ENCODE data around the gene PTPA. TPM values are rescaled to one million over a fixed set of nuclear protein-coding genes. Genes with fewer than 3 reads are reported as not detected.

Gene PTPA
- total and polyA plus RNA-seq, 2 experiments from 2014 or later = 60.9 to 72.3 TPM

DNA sequence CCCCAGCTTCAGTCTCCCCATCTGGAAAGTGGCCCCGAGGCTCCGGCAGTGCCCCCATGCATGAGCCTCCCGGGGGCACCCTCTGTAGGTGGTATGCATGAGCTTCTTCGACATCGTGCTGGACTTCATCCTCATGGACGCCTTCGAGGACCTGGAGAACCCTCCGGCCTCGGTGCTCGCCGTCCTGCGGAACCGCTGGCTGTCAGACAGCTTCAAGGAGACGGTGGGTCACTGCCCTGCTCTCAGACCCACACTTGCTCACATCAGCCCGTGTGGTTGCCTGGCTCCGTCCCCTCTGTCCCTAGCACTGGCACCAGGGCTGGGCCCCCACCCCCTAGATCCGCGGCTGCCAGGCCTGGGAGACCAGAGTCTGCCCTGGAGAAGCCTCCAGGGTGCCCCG lies 43.1 kb upstream of the PTPA start:
- no peaks in the 10 kb centered on the region for H3K4me1 ChIP-seq (ENCODE audit: insufficient read depth)
- no peaks in the 10 kb centered on the region for H3K36me3 ChIP-seq (replicated peaks; ENCODE audit: insufficient read depth, low read depth)
- DNase-seq (ENCODE audit: low spot score) = no peak
- no peak for TF ChIP-seq EZH2 (IDR thresholded peaks at IDR 0.05; ENCODE audit: borderline replicate concordance)
- TF ChIP-seq, protein P1, sequence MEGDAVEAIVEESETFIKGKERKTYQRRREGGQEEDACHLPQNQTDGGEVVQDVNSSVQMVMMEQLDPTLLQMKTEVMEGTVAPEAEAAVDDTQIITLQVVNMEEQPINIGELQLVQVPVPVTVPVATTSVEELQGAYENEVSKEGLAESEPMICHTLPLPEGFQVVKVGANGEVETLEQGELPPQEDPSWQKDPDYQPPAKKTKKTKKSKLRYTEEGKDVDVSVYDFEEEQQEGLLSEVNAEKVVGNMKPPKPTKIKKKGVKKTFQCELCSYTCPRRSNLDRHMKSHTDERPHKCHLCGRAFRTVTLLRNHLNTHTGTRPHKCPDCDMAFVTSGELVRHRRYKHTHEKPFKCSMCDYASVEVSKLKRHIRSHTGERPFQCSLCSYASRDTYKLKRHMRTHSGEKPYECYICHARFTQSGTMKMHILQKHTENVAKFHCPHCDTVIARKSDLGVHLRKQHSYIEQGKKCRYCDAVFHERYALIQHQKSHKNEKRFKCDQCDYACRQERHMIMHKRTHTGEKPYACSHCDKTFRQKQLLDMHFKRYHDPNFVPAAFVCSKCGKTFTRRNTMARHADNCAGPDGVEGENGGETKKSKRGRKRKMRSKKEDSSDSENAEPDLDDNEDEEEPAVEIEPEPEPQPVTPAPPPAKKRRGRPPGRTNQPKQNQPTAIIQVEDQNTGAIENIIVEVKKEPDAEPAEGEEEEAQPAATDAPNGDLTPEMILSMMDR (IDR thresholded peaks at IDR 0.05; ENCODE audit: poor library complexity) = no peak
- no peak for TF ChIP-seq EZH2phosphoT487 (IDR thresholded peaks at IDR 0.05; ENCODE audit: low read depth, severe bottlenecking, unreplicated experiment)
- no peaks in the 10 kb centered on the region for H3K27me3 ChIP-seq
- no peaks in the 10 kb centered on the region for H3K79me2 ChIP-seq
- H3K9me3 ChIP-seq (ENCODE audit: low read depth) = no peaks in the 10 kb centered on the region
- no peaks in the 10 kb centered on the region for H4K20me1 ChIP-seq (ENCODE audit: insufficient read depth, poor library complexity, severe bottlenecking)
- H3K9me2 ChIP-seq (replicated peaks; ENCODE audit: insufficient read depth) = no peaks in the 10 kb centered on the region
- no peak overlapping the region for H3K4me3 ChIP-seq
- H3K4me2 ChIP-seq = no peak overlapping the region
- 98% methylated on average over 19 of the region's 19 CpGs for WGBS (ENCODE audit: low lambda C conversion rate, missing lambda C conversion rate)
- no peak overlapping the region for H2AFZ ChIP-seq
- no peak overlapping the region for H3K27ac ChIP-seq

- 85% methylated on average over 29 of the region's 31 CpGs for WGBS (ENCODE audit: low lambda C conversion rate, missing lambda C conversion rate)
- Histone ChIP-seq H3K9me2 (replicated peaks; ENCODE audit: insufficient read depth) (no peaks in the 10 kb centered on the region), H3K27ac (no peak overlapping the region), H4K20me1 (ENCODE audit: insufficient read depth, poor library complexity, severe bottlenecking) (no peaks in the 10 kb centered on the region), H3K9me3 (ENCODE audit: low read depth) (no peaks in the 10 kb centered on the region), H3K27me3 (no peaks in the 10 kb centered on the region), H3K4me1 (ENCODE audit: insufficient read depth) (no peaks in the 10 kb centered on the region), H3K36me3 (replicated peaks; ENCODE audit: insufficient read depth, low read depth) (no peaks in the 10 kb centered on the region), H3K79me2 (no peaks in the 10 kb centered on the region), H3K4me3 (no peak overlapping the region), H3K4me2 (no peak overlapping the region), H2AFZ (no peak overlapping the region)
- TF ChIP-seq, protein P1 (IDR thresholded peaks at IDR 0.05; ENCODE audit: poor library complexity) = no peak
- peak; percentile 54 for DNase-seq (ENCODE audit: low spot score)
Observed at GRCh38 chr9:129068990-129069861, 42.0 kb upstream of the PTPA start.

DNA sequence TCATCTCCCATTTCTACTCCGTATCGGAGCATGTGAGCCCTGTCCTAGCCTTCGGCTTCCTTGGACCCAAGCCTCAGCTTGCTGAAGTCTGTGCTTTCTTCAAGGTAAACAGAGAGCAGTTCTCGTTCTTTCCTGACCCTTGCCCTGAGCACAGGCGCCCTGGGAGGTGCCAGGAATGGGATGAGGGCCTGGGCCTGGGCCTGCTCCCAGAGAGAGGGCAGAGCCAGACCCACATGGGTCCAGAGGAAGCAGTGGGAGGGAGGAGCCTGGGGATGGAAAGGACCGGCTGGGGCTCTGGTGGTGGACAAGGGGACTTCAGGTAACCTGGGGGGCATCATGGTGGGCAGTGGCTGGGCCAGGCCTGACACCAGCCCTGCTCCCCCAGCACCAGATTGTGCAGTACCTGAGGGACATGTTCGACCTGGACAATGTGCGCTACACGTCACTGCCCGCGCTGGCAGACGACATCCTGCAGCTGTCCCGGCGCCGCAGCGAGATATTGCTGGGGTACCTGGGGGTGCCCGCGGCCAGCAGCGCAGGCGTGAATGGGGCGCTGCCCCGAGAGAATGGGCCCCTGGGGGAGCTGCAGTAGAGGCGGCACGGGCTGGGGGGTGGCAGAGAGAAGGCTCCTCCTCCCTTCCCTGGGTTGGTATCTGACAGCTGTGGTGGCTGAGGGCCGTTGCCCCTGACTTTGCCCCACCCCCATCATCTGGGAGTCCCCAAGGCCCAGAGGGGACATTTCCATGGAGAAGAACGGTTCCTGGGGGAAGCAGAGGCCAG lies 41.2 kb upstream of the PTPA start:
- Histone ChIP-seq H3K27me3 (no peaks in the 10 kb centered on the region), H3K9me2 (replicated peaks; ENCODE audit: insufficient read depth) (no peaks in the 10 kb centered on the region), H3K79me2 (no peaks in the 10 kb centered on the region), H2AFZ (no peak overlapping the region), H4K20me1 (ENCODE audit: insufficient read depth, poor library complexity, severe bottlenecking) (no peaks in the 10 kb centered on the region), H3K27ac (no peak overlapping the region), H3K4me2 (no peak overlapping the region), H3K9me3 (ENCODE audit: low read depth) (no peaks in the 10 kb centered on the region), H3K4me1 (ENCODE audit: insufficient read depth) (no peaks in the 10 kb centered on the region), H3K4me3 (no peak overlapping the region), H3K36me3 (replicated peaks; ENCODE audit: insufficient read depth, low read depth) (no peaks in the 10 kb centered on the region)
- DNase-seq (ENCODE audit: low spot score) = no peak
- 93% methylated on average over 17 of the region's 26 CpGs for WGBS (ENCODE audit: low lambda C conversion rate, missing lambda C conversion rate)
- TF ChIP-seq EZH2phosphoT487 (IDR thresholded peaks at IDR 0.05; ENCODE audit: low read depth, severe bottlenecking, unreplicated experiment) (no peak), EZH2 (IDR thresholded peaks at IDR 0.05; ENCODE audit: borderline replicate concordance) (no peak)
- TF ChIP-seq, protein P1 (IDR thresholded peaks at IDR 0.05; ENCODE audit: poor library complexity) = no peak

All from hepatocyte (in vitro differentiated cells).